Karpas-422 (cell line): ENCODE results near the gene HIVEP3. TPM values are rescaled to one million over a fixed set of nuclear protein-coding genes. Genes with fewer than 3 reads are reported as not detected.
A peak's percentile ranks its signal among the peaks of the same experiment; 100 is the strongest.

Source experiments
- DNase-seq: peaks from one replicate; pipeline ENCODE4 v3.0.0-alpha.2; 2015
- H2AFZ ChIP-seq: fragments of 200-600 bp; sonication (generic); 2 replicates; pipeline ENCODE4 v1.6.1; 2014; ENCODE audit warnings: antibody characterized with exemption, low read length, mixed read lengths
- H3K27ac ChIP-seq: fragments of 200-600 bp; sonication (generic); 2 replicates; pipeline ENCODE4 v1.5.1; 2014; ENCODE audit warnings: mild to moderate bottlenecking, low read length, moderate library complexity
- H3K27me3 ChIP-seq: fragments of 200-600 bp; sonication (generic); 2 replicates; pipeline ENCODE4 v1.6.1; 2014; ENCODE audit warnings: low read length, mixed read lengths
- H3K36me3 ChIP-seq: fragments of 200-600 bp; sonication (generic); 2 replicates; pipeline ENCODE4 v1.6.1; 2014; ENCODE audit warnings: low read length, mixed read lengths; ENCODE audit not compliant: insufficient read depth
- H3K4me1 ChIP-seq: fragments of 200-600 bp; sonication (generic); 2 replicates; pipeline ENCODE4 v1.6.1; 2014; ENCODE audit warnings: mild to moderate bottlenecking, low read length, mixed read lengths
- H3K4me2 ChIP-seq: fragments of 200-600 bp; sonication (generic); 2 replicates; pipeline ENCODE4 v1.6.1; 2014; ENCODE audit warnings: low read length, low read depth, mild to moderate bottlenecking; ENCODE audit not compliant: poor library complexity, severe bottlenecking
- H3K4me3 ChIP-seq: fragments of 200-600 bp; sonication (generic); 2 replicates; pipeline ENCODE4 v1.5.1; 2014; ENCODE audit warnings: mild to moderate bottlenecking, antibody characterized with exemption, low read length, mixed read lengths
- H3K79me2 ChIP-seq: fragments of 200-600 bp; sonication (generic); 2 replicates; pipeline ENCODE4 v1.6.1; 2014; ENCODE audit warnings: mild to moderate bottlenecking, low read length, mixed read lengths
- H3K9ac ChIP-seq: fragments of 200-600 bp; sonication (generic); 2 replicates; pipeline ENCODE4 v1.6.0; 2014; ENCODE audit warnings: low read length
- H3K9me2 ChIP-seq: fragments of 200-600 bp; sonication (generic), shearing (Covaris generic); replicated peaks from 2 replicates; pipeline ENCODE4 v1.6.0; 2014; ENCODE audit warnings: mild to moderate bottlenecking, low read length, moderate library complexity; ENCODE audit not compliant: insufficient read depth
- H3K9me3 ChIP-seq: fragments of 300-700, 200-600 bp; sonication (generic); 2 replicates; pipeline ENCODE4 v1.6.1; 2014; ENCODE audit warnings: low read length, mixed read lengths
- H4K20me1 ChIP-seq: fragments of 200-600 bp; sonication (generic); 2 replicates; pipeline ENCODE4 v1.6.1; 2014; ENCODE audit warnings: mild to moderate bottlenecking, antibody characterized with exemption, low read length, low read depth; ENCODE audit not compliant: insufficient read depth
- total RNA-seq: library from RNA; depleted of rRNA; stranded (reverse); fragments of >200 nt; shearing (Covaris generic); gene quantifications from 2 replicates; pipeline ENCODE4 v1.2.3, GENCODE V29; 2014; ENCODE audit warnings: low replicate concordance

Gene HIVEP3
- total RNA-seq, 1 experiment from 2014 or later: 1.3 TPM

GRCh38 chr1:41486053-41486370, 432.7 kb downstream of the HIVEP3 start:
- DNase-seq: no peak
- Histone ChIP-seq H4K20me1 (no peaks in the 10 kb centered on the region), H2AFZ (no peak overlapping the region), H3K9me2 (no peaks in the 10 kb centered on the region), H3K4me2 (no peak overlapping the region), H3K9ac (no peak overlapping the region), H3K4me1 (peaks cover 20% of the 10 kb centered on the region), H3K36me3 (no peaks in the 10 kb centered on the region), H3K9me3 (no peaks in the 10 kb centered on the region), H3K27me3 (no peaks in the 10 kb centered on the region), H3K4me3 (no peak overlapping the region), H3K79me2 (no peaks in the 10 kb centered on the region), H3K27ac (no peak overlapping the region)

- Histone ChIP-seq H3K4me3 (no peak overlapping the region), H3K9me2 (no peaks in the 10 kb centered on the region), H3K27me3 (no peaks in the 10 kb centered on the region), H3K9me3 (no peaks in the 10 kb centered on the region), H4K20me1 (no peaks in the 10 kb centered on the region), H3K9ac (no peak overlapping the region), H3K4me2 (no peak overlapping the region), H2AFZ (no peak overlapping the region), H3K79me2 (no peaks in the 10 kb centered on the region), H3K4me1 (peaks cover 20% of the 10 kb centered on the region), H3K36me3 (no peaks in the 10 kb centered on the region), H3K27ac (no peak overlapping the region)
- DNase-seq: no peak
Observed at GRCh38 chr1:41485605-41486004, 433.1 kb downstream of the HIVEP3 start.

- H3K9ac ChIP-seq: no peak within 1 kb of the TSS
- peaks cover 20% of the 10 kb centered on the region for H3K4me1 ChIP-seq
- no peak within 1 kb of the TSS for H2AFZ ChIP-seq
- H3K79me2 ChIP-seq: no peaks in the 10 kb centered on the region
- H3K9me3 ChIP-seq: no peaks in the 10 kb centered on the region
- no peak within 1 kb of the TSS for H3K27ac ChIP-seq
- H3K4me2 ChIP-seq: no peak within 1 kb of the TSS
- no peaks in the 10 kb centered on the region for H3K36me3 ChIP-seq
- DNase-seq: peak; percentile 67
- no peak within 1 kb of the TSS for H3K4me3 ChIP-seq
- no peaks in the 10 kb centered on the region for H3K9me2 ChIP-seq
- no peaks in the 10 kb centered on the region for H3K27me3 ChIP-seq
- no peaks in the 10 kb centered on the region for H4K20me1 ChIP-seq
Observed at GRCh38 chr1:41484402-41485241, 434.1 kb downstream of the HIVEP3 start, which contains the start of gene EDN2. Gene EDN2 (minus strand): TSS chr1:41484683. CDS start chr1:41484601, 82 bp downstream.

DNA sequence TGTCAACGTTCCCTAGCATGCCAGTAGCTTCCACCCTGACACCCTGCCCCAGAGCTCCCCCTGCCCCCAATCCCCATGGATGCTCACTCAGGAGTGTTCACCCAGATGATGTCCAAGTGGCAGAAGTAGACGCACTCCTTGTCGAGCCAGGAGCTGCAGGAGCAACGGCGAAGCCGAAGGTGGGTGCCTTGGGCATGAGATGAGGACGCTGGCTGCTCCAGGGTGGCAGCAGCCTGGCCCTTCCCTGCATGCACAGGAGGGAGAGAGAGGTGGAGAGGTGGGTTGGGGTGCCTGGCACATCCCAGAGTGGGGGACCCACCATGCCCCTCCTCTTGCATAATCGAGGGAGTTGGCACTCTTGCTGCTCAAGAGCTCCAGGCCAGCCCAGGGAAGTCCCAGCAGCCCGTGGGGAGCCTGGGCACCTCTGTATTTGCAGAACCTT, 434.7 kb downstream of the HIVEP3 start:
- Histone ChIP-seq H3K27ac (no peak overlapping the region), H3K9me3 (no peaks in the 10 kb centered on the region), H4K20me1 (no peaks in the 10 kb centered on the region), H3K9me2 (no peaks in the 10 kb centered on the region), H3K36me3 (no peaks in the 10 kb centered on the region), H2AFZ (no peak overlapping the region), H3K4me3 (no peak overlapping the region), H3K4me2 (no peak overlapping the region), H3K79me2 (no peaks in the 10 kb centered on the region), H3K4me1 (peaks cover 20% of the 10 kb centered on the region), H3K27me3 (no peaks in the 10 kb centered on the region), H3K9ac (no peak overlapping the region)
- no peak for DNase-seq

DNA sequence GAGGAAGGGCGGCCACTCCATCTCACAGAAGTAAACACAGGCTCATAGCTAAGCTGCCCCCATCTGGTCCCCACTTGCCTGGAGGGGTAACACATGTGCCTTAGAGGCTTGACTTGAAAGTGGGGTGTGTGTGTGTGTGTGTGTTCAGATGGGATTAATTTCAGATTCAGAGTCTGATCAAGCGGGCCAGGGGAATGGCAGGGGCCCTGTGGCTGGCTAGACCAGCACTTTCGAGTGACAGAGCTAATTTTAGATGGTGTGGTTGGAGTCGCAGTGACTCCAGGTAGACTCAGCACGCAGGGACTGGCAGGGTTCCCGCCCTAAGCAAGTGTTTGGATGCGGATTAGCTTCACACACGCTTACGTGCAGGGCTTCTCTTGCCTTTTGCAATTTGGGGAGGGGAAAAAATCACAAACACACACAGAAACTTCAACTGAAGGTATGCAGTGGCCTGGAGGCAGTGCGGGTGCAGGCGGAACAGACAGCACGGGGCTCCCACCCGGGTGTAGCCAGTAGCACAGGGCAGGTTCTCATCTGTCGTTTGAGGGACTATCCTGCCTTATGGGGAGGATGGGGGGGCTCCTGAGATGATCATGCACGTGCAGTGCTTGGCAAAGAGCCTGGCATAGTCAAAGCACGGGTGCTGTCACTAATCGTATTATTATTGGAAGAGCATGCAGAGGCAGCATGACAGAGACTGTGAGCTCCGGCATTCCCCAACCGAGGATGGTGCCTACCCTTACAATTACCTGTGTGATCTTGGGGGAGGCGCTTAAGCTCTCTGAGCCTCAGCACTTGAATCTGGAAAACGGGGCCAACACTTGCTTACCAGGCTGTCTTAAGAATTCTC, 435.5 kb downstream of the HIVEP3 start:
- no peak for DNase-seq
- Histone ChIP-seq H3K79me2 (no peaks in the 10 kb centered on the region), H3K9me3 (no peaks in the 10 kb centered on the region), H3K27me3 (no peaks in the 10 kb centered on the region), H2AFZ (no peak overlapping the region), H3K9me2 (no peaks in the 10 kb centered on the region), H3K4me1 (peaks cover 17% of the 10 kb centered on the region), H3K4me2 (no peak overlapping the region), H3K9ac (no peak overlapping the region), H3K4me3 (no peak overlapping the region), H3K27ac (no peak overlapping the region), H4K20me1 (no peaks in the 10 kb centered on the region), H3K36me3 (no peaks in the 10 kb centered on the region)

DNA sequence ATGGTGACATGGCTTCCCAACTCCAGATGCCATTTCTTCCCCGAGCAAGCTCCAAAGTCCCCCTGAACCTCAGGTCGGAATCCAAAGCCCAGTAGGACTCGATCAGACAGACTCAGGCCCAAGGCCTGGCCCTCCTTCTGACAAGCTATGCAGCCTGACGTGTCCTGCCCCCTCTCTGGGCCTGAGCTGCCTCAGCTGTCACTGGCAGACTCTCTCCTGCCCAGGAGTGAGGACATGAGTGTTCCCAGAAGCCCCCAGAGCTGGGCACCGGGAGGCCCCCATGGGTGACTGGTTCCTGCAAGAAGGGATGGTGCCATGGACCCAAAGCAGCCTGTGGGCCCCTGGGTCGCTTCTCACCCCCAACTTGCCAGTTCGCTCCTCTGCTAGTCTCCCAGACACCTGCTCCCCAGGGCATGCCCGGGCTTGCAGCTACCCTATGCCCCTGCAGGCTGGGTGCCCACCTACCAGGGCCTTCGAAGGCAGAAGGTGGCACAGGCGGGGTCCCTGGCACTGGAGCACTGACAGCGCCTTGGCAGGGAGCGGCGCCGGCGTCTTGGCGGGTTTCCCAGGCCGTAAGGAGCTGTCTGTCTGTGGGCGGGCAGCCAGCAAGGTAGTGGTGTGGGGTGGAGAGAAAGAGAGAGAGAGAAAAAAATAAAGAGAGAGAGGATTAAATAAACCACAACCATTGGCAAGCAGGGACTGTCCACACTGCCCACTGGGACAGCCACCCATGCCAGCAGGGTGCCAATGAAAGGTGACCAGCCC, 436.5 kb downstream of the HIVEP3 start:
- H3K4me1 ChIP-seq: peaks cover 10% of the 10 kb centered on the region
- H3K27ac ChIP-seq: no peak overlapping the region
- no peaks in the 10 kb centered on the region for H3K9me2 ChIP-seq
- H3K9ac ChIP-seq: no peak overlapping the region
- H3K4me2 ChIP-seq: no peak overlapping the region
- H3K4me3 ChIP-seq: no peak overlapping the region
- H3K9me3 ChIP-seq: no peaks in the 10 kb centered on the region
- H3K36me3 ChIP-seq: no peaks in the 10 kb centered on the region
- H3K79me2 ChIP-seq: no peaks in the 10 kb centered on the region
- no peaks in the 10 kb centered on the region for H3K27me3 ChIP-seq
- no peak for DNase-seq
- H4K20me1 ChIP-seq: no peaks in the 10 kb centered on the region
- H2AFZ ChIP-seq: no peak overlapping the region

GRCh38 chr1:41481109-41481775, 437.5 kb downstream of the HIVEP3 start:
- no peaks in the 10 kb centered on the region for H3K79me2 ChIP-seq
- no peaks in the 10 kb centered on the region for H3K9me2 ChIP-seq
- no peak overlapping the region for H3K4me3 ChIP-seq
- H2AFZ ChIP-seq: no peak overlapping the region
- H3K9ac ChIP-seq: no peak overlapping the region
- no peak overlapping the region for H3K4me2 ChIP-seq
- H3K27me3 ChIP-seq: no peaks in the 10 kb centered on the region
- no peaks in the 10 kb centered on the region for H4K20me1 ChIP-seq
- peaks cover 1% of the 10 kb centered on the region for H3K4me1 ChIP-seq
- DNase-seq: no peak
- H3K9me3 ChIP-seq: no peaks in the 10 kb centered on the region
- no peak overlapping the region for H3K27ac ChIP-seq
- no peaks in the 10 kb centered on the region for H3K36me3 ChIP-seq
